H1 (cell line): ENCODE results near the gene TAF4. TPM values are rescaled to one million over a fixed set of nuclear protein-coding genes. Genes with fewer than 3 reads are reported as not detected.
A peak's percentile ranks its signal among the peaks of the same experiment; 100 is the strongest.

Experiments
- CTCF ChIA-PET: fragments of 300-600 bp; sonication (Branson Sonifier 250); formaldehyde crosslinking; loops from one replicate; lab custom pipeline; 2021; ENCODE audit not compliant: partially characterized antibody; lab: Charles Lee
- POLR2A ChIA-PET: fragments of 300-600 bp; sonication (Branson Sonifier 250); formaldehyde crosslinking; loops from one replicate; lab custom pipeline; 2021; ENCODE audit warnings: inconsistent platforms; ENCODE audit not compliant: partially characterized antibody; lab: Charles Lee
- DNase-seq, 2 experiments: peaks; one replicate each; pipeline versions ENCODE4 v3.0.0 to v3.0.0-alpha.2; 2010 to 2022; ENCODE audit warnings: low spot score in 2 of 2, low read depth in 1 of 2, mixed read lengths in 1 of 2
- FAIRE-seq: peaks from 2 replicates; lab custom pipeline; 2011; peaks lifted over from hg19 to GRCh38; lab: Jason Lieb, UNC
- H2AFZ ChIP-seq: 2 replicates; pipeline ENCODE4 v1.8.1; 2012; ENCODE audit warnings: low read length, inconsistent platforms
- H2AK5ac ChIP-seq: 2 replicates; pipeline ENCODE4 v1.6.1; 2013; ENCODE audit warnings: low read depth, low read length
- H2BK120ac ChIP-seq: replicated peaks from 2 replicates; pipeline ENCODE3; 2013; ENCODE audit warnings: low read depth, low read length, inconsistent platforms
- H2BK12ac ChIP-seq: 2 replicates; pipeline ENCODE4 v1.6.1; 2013; ENCODE audit warnings: low read depth, low read length
- H2BK15ac ChIP-seq: 2 replicates; pipeline ENCODE4 v1.6.1; 2013; ENCODE audit warnings: low read length
- H2BK20ac ChIP-seq: 2 replicates; pipeline ENCODE4 v1.6.1; 2013; ENCODE audit warnings: low read length
- H2BK5ac ChIP-seq: 2 replicates; pipeline ENCODE4 v1.6.1; 2013; ENCODE audit warnings: low read depth, low read length
- H3K14ac ChIP-seq: 2 replicates; pipeline ENCODE4 v1.6.1; 2013; ENCODE audit warnings: inconsistent platforms; ENCODE audit not compliant: insufficient read length
- H3K18ac ChIP-seq: 2 replicates; pipeline ENCODE4 v1.6.1; 2013; ENCODE audit warnings: low read length; ENCODE audit errors: extremely low read depth
- H3K23ac ChIP-seq: 2 replicates; pipeline ENCODE4 v1.6.1; 2013; ENCODE audit warnings: inconsistent platforms; ENCODE audit not compliant: insufficient read length
- H3K23me2 ChIP-seq: 2 replicates; pipeline ENCODE4 v1.6.1; 2013; ENCODE audit warnings: low read depth, low read length
- H3K27ac ChIP-seq: 2 replicates; pipeline ENCODE4 v1.6.1; 2011; ENCODE audit warnings: low read depth, low read length, inconsistent platforms
- H3K27me3 ChIP-seq, 4 experiments: replicated peaks in 1 of 4; 1 replicate in 1 of 4; 2 replicates in 3 of 4; pipeline versions ENCODE4 v1.6.1 to v1.8.1; 2011 to 2013; ENCODE audit warnings: low read length in 3 of 4, mild to moderate bottlenecking in 3 of 4, inconsistent platforms in 2 of 4, mixed read lengths in 2 of 4, moderate library complexity in 1 of 4; ENCODE audit not compliant: control insufficient read depth in 3 of 4, insufficient read depth in 3 of 4; ENCODE audit errors: extremely low read depth in 1 of 4
- H3K36me3 ChIP-seq, 4 experiments: 2 replicates each; pipeline versions ENCODE4 v1.6.1 to v1.8.1; 2011 to 2013; ENCODE audit warnings: mild to moderate bottlenecking in 4 of 4, low read length in 3 of 4, moderate library complexity in 2 of 4, control low read depth in 1 of 4, inconsistent platforms in 1 of 4; ENCODE audit not compliant: insufficient read depth in 4 of 4, control insufficient read depth in 2 of 4
- H3K4ac ChIP-seq: replicated peaks from 2 replicates; pipeline ENCODE3; 2013; ENCODE audit warnings: low read length, low read depth, mixed read lengths, inconsistent platforms; ENCODE audit not compliant: insufficient read length
- H3K4me1 ChIP-seq, 4 experiments: replicated peaks in 1 of 4; 1 replicate in 1 of 4; 2 replicates in 3 of 4; pipeline versions ENCODE4 v1.6.1 to v1.8.1; 2011 to 2013; ENCODE audit warnings: low read length in 3 of 4, inconsistent platforms in 2 of 4, mixed read lengths in 1 of 4; ENCODE audit not compliant: insufficient read depth in 4 of 4, control insufficient read depth in 3 of 4
- H3K4me2 ChIP-seq, 2 experiments: 2 replicates each; pipeline versions ENCODE4 v1.6.1 to v1.8.1; 2011 to 2013; ENCODE audit warnings: low read depth in 2 of 2, low read length in 2 of 2, control low read depth in 1 of 2, inconsistent platforms in 1 of 2, mild to moderate bottlenecking in 1 of 2; ENCODE audit not compliant: insufficient read depth in 1 of 2
- H3K4me3 ChIP-seq, 4 experiments: fragments of 200-600, 300-600 bp in 1 of 4; sonication (generic), shearing (Covaris generic), sonication (Bioruptor Twin) in 1 of 4; 2 replicates each; pipeline versions ENCODE4 v1.5.1 to v1.8.1; 2011 to 2016; ENCODE audit warnings: low read length in 4 of 4, low read depth in 3 of 4, control low read depth in 2 of 4, inconsistent platforms in 2 of 4, mild to moderate bottlenecking in 2 of 4, mixed read lengths in 1 of 4, moderate library complexity in 1 of 4; ENCODE audit not compliant: insufficient read depth in 2 of 4; ENCODE audit errors: extremely low read depth in 1 of 4
- H3K56ac ChIP-seq: replicated peaks from 2 replicates; pipeline ENCODE3; 2013; ENCODE audit warnings: low read depth, mild to moderate bottlenecking, mixed read lengths, low read length, inconsistent platforms; ENCODE audit not compliant: insufficient read length
- H3K79me1 ChIP-seq: 2 replicates; pipeline ENCODE4 v1.6.1; 2013; ENCODE audit warnings: low read depth, low read length, control low read depth
- H3K79me2 ChIP-seq, 2 experiments: 2 replicates each; pipeline versions ENCODE4 v1.6.1 to v1.8.1; 2012 to 2013; ENCODE audit warnings: low read length in 2 of 2, mild to moderate bottlenecking in 2 of 2, inconsistent platforms in 1 of 2; ENCODE audit not compliant: insufficient read depth in 2 of 2, control insufficient read depth in 1 of 2
- H3K9ac ChIP-seq, 4 experiments: replicated peaks in 1 of 4; 1 replicate in 1 of 4; 2 replicates in 3 of 4; pipeline versions ENCODE4 v1.6.1 to v1.8.1; 2011 to 2013; ENCODE audit warnings: low read depth in 3 of 4, low read length in 3 of 4, control low read depth in 2 of 4, mild to moderate bottlenecking in 2 of 4, moderate library complexity in 2 of 4, inconsistent platforms in 1 of 4; ENCODE audit errors: extremely low read depth in 1 of 4
- H3K9me3 ChIP-seq, 2 experiments: 2 replicates each; pipeline versions ENCODE4 v1.6.1 to v1.8.1; 2012 to 2013; ENCODE audit warnings: mild to moderate bottlenecking in 2 of 2, moderate library complexity in 2 of 2, control low read depth in 1 of 2, inconsistent platforms in 1 of 2, low read depth in 1 of 2, low read length in 1 of 2, mixed read lengths in 1 of 2; ENCODE audit not compliant: insufficient read depth in 2 of 2
- H4K20me1 ChIP-seq, 2 experiments: replicated peaks in 1 of 2; 2 replicates each; pipeline versions ENCODE3 to v1.8.1; 2011 to 2013; ENCODE audit warnings: inconsistent platforms in 2 of 2, low read length in 2 of 2, mild to moderate bottlenecking in 1 of 2; ENCODE audit not compliant: insufficient read depth in 2 of 2, control insufficient read depth in 1 of 2
- H4K5ac ChIP-seq: 2 replicates; pipeline ENCODE4 v1.6.1; 2013; ENCODE audit warnings: low read length, low read depth, mixed read lengths, inconsistent platforms; ENCODE audit not compliant: insufficient read length
- H4K8ac ChIP-seq: 2 replicates; pipeline ENCODE4 v1.8.0; 2013; ENCODE audit warnings: mild to moderate bottlenecking, moderate library complexity, low read length, inconsistent platforms; ENCODE audit not compliant: insufficient read depth; ENCODE audit errors: extremely low read depth
- H4K91ac ChIP-seq: replicated peaks from 2 replicates; pipeline ENCODE3; 2013; ENCODE audit warnings: low read length, mixed read lengths, inconsistent platforms; ENCODE audit not compliant: insufficient read length
- ASH2L ChIP-seq: fragments of 200-600, 300-600 bp; sonication (generic); IDR thresholded peaks from one replicate; pipeline ENCODE4 v1.7.1; 2017; ENCODE audit warnings: low read length
- BCL11A ChIP-seq, 2 experiments: IDR thresholded peaks; one replicate each; pipeline ENCODE4 v1.6.1; 2011; ENCODE audit warnings: low read depth in 2 of 2, low read length in 2 of 2, mild to moderate bottlenecking in 2 of 2
- CREB1 ChIP-seq: IDR thresholded peaks from 2 replicates; pipeline ENCODE4 v1.6.1; 2012; ENCODE audit warnings: inconsistent platforms
- GTF2F1 ChIP-seq: IDR thresholded peaks from 2 replicates; pipeline ENCODE4 v1.6.1; 2012; ENCODE audit warnings: low read depth, low read length, improper control_type of control experiment, borderline replicate concordance
- KDM1A ChIP-seq: fragments of 200-600, 300-600 bp; sonication (generic); IDR thresholded peaks from 2 replicates; pipeline ENCODE4 v1.7.1; 2016; ENCODE audit warnings: mild to moderate bottlenecking, low read length, borderline replicate concordance
- KDM4A ChIP-seq: IDR thresholded peaks from one replicate; pipeline ENCODE4 v1.7.1; 2012; ENCODE audit warnings: low read depth, mild to moderate bottlenecking, moderate library complexity, low read length, inconsistent platforms; ENCODE audit not compliant: severe bottlenecking
- PHF8 ChIP-seq: fragments of 200-600 bp; sonication (generic); conservative IDR thresholded peaks from 2 replicates; pipeline ENCODE4 v1.7.1; 2012; ENCODE audit warnings: low read depth, mild to moderate bottlenecking, inconsistent platforms, low read length, moderate library complexity
- POLR2AphosphoS5 ChIP-seq: IDR thresholded peaks from 2 replicates; pipeline ENCODE4 v1.6.1; 2011; ENCODE audit warnings: low read depth, low read length
- POU5F1 ChIP-seq: IDR thresholded peaks from 2 replicates; pipeline ENCODE4 v1.6.1; 2011; ENCODE audit warnings: low read depth, mild to moderate bottlenecking, low read length, moderate library complexity
- SIN3A ChIP-seq, 2 experiments: IDR thresholded peaks in 1 of 2; conservative IDR thresholded peaks in 1 of 2; 2 replicates each; pipeline ENCODE4 v1.6.1; 2011 to 2012; ENCODE audit warnings: low read length in 2 of 2, improper control_type of control experiment in 1 of 2, low read depth in 1 of 2, mild to moderate bottlenecking in 1 of 2
- ZNF274 ChIP-seq: IDR thresholded peaks from 2 replicates; pipeline ENCODE4 v1.7.0; 2012; ENCODE audit warnings: low read length, borderline replicate concordance; ENCODE audit errors: extremely low read depth
- WGBS, 2 experiments: shearing (Covaris generic) in 1 of 2; methylation state at CpG; one replicate each; pipeline versions ENCODE4 v1.1.6 to v1.1.7; 2013 to 2015; ENCODE audit warnings: low lambda C conversion rate in 2 of 2, mixed read lengths in 2 of 2, inconsistent platforms in 1 of 2, low coverage in 1 of 2, missing lambda C conversion rate in 1 of 2; ENCODE audit not compliant: insufficient replicate concordance in 2 of 2, insufficient coverage in 1 of 2, insufficient read length in 1 of 2; ENCODE audit errors: extremely low coverage in 1 of 2, missing lambda C conversion rate in 1 of 2; 5-methylcytosine and 5-hydroxymethylcytosine counted together
- polyA plus RNA-seq, 7 experiments: library from polyadenylated mRNA; depleted of rRNA in 3 of 7; stranded (reverse) in 5 of 7; unstranded in 2 of 7; fragments of >200 nt in 5 of 7; fragments of 200-250 nt in 2 of 7; gene quantifications; 1 replicate in 5 of 7; 2 replicates in 1 of 7; 4 replicates in 1 of 7; pipeline versions ENCODE4 v1.2.1 to v1.2.3, GENCODE V29; 2011 to 2013; ENCODE audit warnings: missing spikeins in 2 of 7, mixed read lengths in 2 of 7
- total RNA-seq: library from RNA; stranded (reverse); fragmentation: NEBNext Ultra II Directional; extraction: Animal tissue kit (Norgen Biotek cat#: 25700); gene quantifications from 2 replicates; pipeline ENCODE4 v1.2.1, GENCODE V29; 2021

Gene TAF4
- total and polyA plus RNA-seq, 2 of the 8 experiments (the other 6 are each of a cell fraction or from before 2014, with no cell fraction given), result 16.0 to 30.1 TPM

DNA sequence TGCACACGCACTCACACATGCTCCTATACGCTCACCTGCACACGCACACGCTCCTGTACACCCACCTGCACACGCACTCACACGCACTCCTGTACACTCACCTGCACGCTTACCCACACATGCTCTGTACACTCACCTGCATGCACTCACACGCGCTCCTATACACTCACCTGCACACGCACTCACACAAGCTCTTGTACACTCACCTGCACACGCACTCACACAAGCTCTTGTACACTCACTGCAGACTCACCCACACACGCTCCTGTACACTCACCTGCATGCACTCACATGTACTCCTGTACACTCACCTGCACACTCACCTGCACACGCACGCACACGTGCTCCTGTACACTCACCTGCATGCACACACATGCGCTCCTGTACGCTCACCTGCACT, 22.0 kb upstream of the TAF4 start:
- Histone ChIP-seq H3K79me2 (no peaks in the 10 kb centered on the region), H2AFZ (no peak overlapping the region), H3K79me1 (no peaks in the 10 kb centered on the region), H3K9me3 (no peaks in the 10 kb centered on the region), H3K36me3 (no peaks in the 10 kb centered on the region), H4K5ac (no peak overlapping the region), H4K20me1 (peaks cover 0 to 5% of the 10 kb centered on the region in 2 experiments), H3K23ac (no peak overlapping the region), H2BK5ac (no peak overlapping the region), H3K18ac (no peak overlapping the region), H3K4ac (no peak overlapping the region), H2BK12ac (0 out of 2 replicates have a peak overlapping the region, but pooled peaks have one; percentile 55), H3K14ac (no peak overlapping the region), H3K9ac (no peak overlapping the region; a peak in 1 of 7 replicates), H3K27ac (no peak overlapping the region), H2BK15ac (0 out of 2 replicates have a peak overlapping the region, but pooled peaks have one; percentile 81), H2AK5ac (peak overlapping the region; percentile 18; the same call in 1 of the 2 replicates), H3K27me3 (peaks cover 0 to 2% (median 0%) of the 10 kb centered on the region in 4 experiments; a peak in 2 of 7 replicates), H3K23me2 (peaks cover 2% of the 10 kb centered on the region; the same call in 1 of the 2 replicates), H4K91ac (peak overlapping the region; percentile 42), H3K4me2 (no peak overlapping the region), H3K4me3 (no peak overlapping the region), H2BK20ac (0 out of 2 replicates have a peak overlapping the region, but pooled peaks have one; percentile 43), H3K4me1 (peaks cover 0 to 3% (median 0%) of the 10 kb centered on the region in 4 experiments; a peak in 1 of 7 replicates), H2BK120ac (no peak overlapping the region), H4K8ac (no peak overlapping the region), H3K56ac (no peak overlapping the region)
- 96% methylated on average over 17 of the region's 17 CpGs; no CpG with 5 or more reads in 1 of the 2 experiments for WGBS, 2 experiments
- FAIRE-seq (no peak), DNase-seq (no peak)
- TF ChIP-seq ASH2L, result no peak
- no peak for TF ChIP-seq GTF2F1
- no peak for TF ChIP-seq ZNF274
- TF ChIP-seq POU5F1, result no peak
- TF ChIP-seq BCL11A (IDR thresholded peaks at IDR 0.05; ENCODE audit: low read depth in 2 of 2, low read length in 2 of 2), result no peak
- TF ChIP-seq SIN3A (conservative IDR thresholded peaks at IDR 0.05 in 1 of 2, IDR thresholded peaks at IDR 0.05 in 1 of 2; ENCODE audit: low read depth in 1 of 2, low read length in 2 of 2), result no peak
- TF ChIP-seq CREB1, result no peak
- no peak for TF ChIP-seq KDM4A
- TF ChIP-seq PHF8, result no peak
- no peak for TF ChIP-seq POLR2AphosphoS5
- TF ChIP-seq KDM1A, result no peak
- POLR2A ChIA-PET, result interaction anchor here (0.7 to 2.1 kb wide), 4 partner anchors 21 to 72 kb away, joined by 3 to 12 read pairs (median 4); no protein-coding TSS in a partner anchor
- CTCF ChIA-PET, result no interaction called here
